ENCODE data around the gene SLC26A9.

SLC26A9 gene

GRCh38 chr1:205943245-205943644 lies at the start of gene SLC26A9:
SLC26A9 (minus strand) TSS chr1:205943456; CDS start chr1:205935820, 7,636 bp downstream.
- no peak for DNase-seq

- DNase-seq = no peak
Measured at GRCh38 chr1:205992218-205992882, 49.1 kb upstream of the SLC26A9 start.

- no peak for DNase-seq
Measured at GRCh38 chr1:205991237-205991636, 48.0 kb upstream of the SLC26A9 start.

GRCh38 chr1:205990226-205990625 lies 47.0 kb upstream of the SLC26A9 start:
- no peak for DNase-seq

- DNase-seq = no peak
Measured at GRCh38 chr1:205989786-205990185, 46.5 kb upstream of the SLC26A9 start.

- no peak for DNase-seq
Measured at GRCh38 chr1:205988585-205988995, 45.3 kb upstream of the SLC26A9 start.

GRCh38 chr1:205986861-205987260 lies 43.6 kb upstream of the SLC26A9 start:
- no peak for DNase-seq

GRCh38 chr1:205986292-205986691 lies 43.0 kb upstream of the SLC26A9 start:
- no peak for DNase-seq

- DNase-seq = no peak
Measured at GRCh38 chr1:205985330-205986005, 42.2 kb upstream of the SLC26A9 start.

- no peak for DNase-seq
Measured at GRCh38 chr1:205983925-205984725, 40.9 kb upstream of the SLC26A9 start.

GRCh38 chr1:205981257-205981656 lies 38.0 kb upstream of the SLC26A9 start:
- no peak for DNase-seq

- DNase-seq = no peak
Measured at GRCh38 chr1:205980237-205980870, 37.1 kb upstream of the SLC26A9 start.

- DNase-seq = no peak
Measured at GRCh38 chr1:205979301-205979700, 36.0 kb upstream of the SLC26A9 start.

GRCh38 chr1:205978676-205979075 lies 35.4 kb upstream of the SLC26A9 start:
- DNase-seq = no peak

GRCh38 chr1:205977402-205978014 lies 34.3 kb upstream of the SLC26A9 start:
- peak; percentile 71 to 74 for DNase-seq

GRCh38 chr1:205976708-205977401 lies 33.6 kb upstream of the SLC26A9 start:
- no peak for DNase-seq

- DNase-seq = no peak
Measured at GRCh38 chr1:205976036-205976435, 32.8 kb upstream of the SLC26A9 start.

- DNase-seq = no peak
Measured at GRCh38 chr1:205975387-205975998, 32.2 kb upstream of the SLC26A9 start.

GRCh38 chr1:205974712-205975111 lies 31.5 kb upstream of the SLC26A9 start:
- no peak for DNase-seq

- no peak for DNase-seq
Measured at GRCh38 chr1:205973377-205974232, 30.3 kb upstream of the SLC26A9 start.
